Panc1 (cell line): ENCODE measurements around the gene APCDD1L. TPM values are rescaled to one million over a fixed set of nuclear protein-coding genes. Genes with fewer than 3 reads are reported as not detected.

ENCODE experiments used
- ATAC-seq: fragments of 200-7000 bp; cut with Tn5 transposase; 2 replicates; pipeline ENCODE4 v1.9.1; 2020; ENCODE audit warnings: mild to moderate bottlenecking, moderate library complexity
- BruUV-seq: library from RNA; stranded (reverse); fragments of 400-500 nt; replicated peaks from 2 replicates; lab custom pipeline; 2021; lab: Mats Ljungman, UMichigan
- CTCF ChIA-PET: fragments of 300-600 bp; sonication (Branson Sonifier 250); formaldehyde crosslinking; loops from one replicate; lab custom pipeline; 2022; ENCODE audit warnings: antibody characterized with exemption; lab: Charles Lee
- POLR2A ChIA-PET: fragments of 300-600 bp; sonication (Branson Sonifier 250); formaldehyde crosslinking; loops from one replicate; lab custom pipeline; 2022; ENCODE audit warnings: antibody characterized with exemption; lab: Charles Lee
- DNase-seq: peaks from one replicate; pipeline ENCODE4 v3.0.0-alpha.2; 2010; ENCODE audit warnings: low read depth, low spot score
- H3K27ac ChIP-seq: 2 replicates; pipeline ENCODE4 v1.5.1; 2011; ENCODE audit warnings: mild to moderate bottlenecking, low read length, inconsistent platforms
- H3K27me3 ChIP-seq: fragments of 200-500 bp; sonication (Bioruptor generic); 2 replicates; pipeline ENCODE4 v1.6.0; 2014; ENCODE audit warnings: low read length, inconsistent platforms; ENCODE audit not compliant: control insufficient read depth, insufficient read depth
- H3K36me3 ChIP-seq: fragments of 200-500 bp; sonication (Bioruptor generic); 2 replicates; pipeline ENCODE4 v1.5.1; 2014; ENCODE audit warnings: inconsistent platforms, mild to moderate bottlenecking, low read length, moderate library complexity; ENCODE audit not compliant: control insufficient read depth, insufficient read depth
- H3K4me1 ChIP-seq: 2 replicates; pipeline ENCODE4 v1.5.1; 2011; ENCODE audit warnings: inconsistent platforms, mild to moderate bottlenecking, low read length, moderate library complexity; ENCODE audit not compliant: control insufficient read depth, insufficient read depth
- H3K4me3 ChIP-seq, 2 experiments: 2 replicates each; pipeline ENCODE4 v1.5.1; 2011 to 2012; ENCODE audit warnings: low read depth in 2 of 2, low read length in 2 of 2, mild to moderate bottlenecking in 2 of 2, inconsistent platforms in 1 of 2, moderate library complexity in 1 of 2
- H3K9me3 ChIP-seq: fragments of 200-500 bp; sonication (Bioruptor generic); 2 replicates; pipeline ENCODE4 v1.5.1; 2014; ENCODE audit warnings: low read depth, mild to moderate bottlenecking, inconsistent platforms, low read length, moderate library complexity; ENCODE audit not compliant: control insufficient read depth, insufficient read depth
- CTCF ChIP-seq: fragments of 450-650 bp; IDR thresholded peaks from 2 replicates; pipeline ENCODE4 v1.5.1; 2017; ENCODE audit warnings: mild to moderate bottlenecking
- POLR2AphosphoS5 ChIP-seq: IDR thresholded peaks from 2 replicates; pipeline ENCODE4 v1.6.1; 2012; ENCODE audit warnings: mild to moderate bottlenecking, low read depth, low read length, moderate library complexity
- REST ChIP-seq, 2 experiments: IDR thresholded peaks; 2 replicates each; pipeline ENCODE4 v1.6.1; 2011 to 2012; ENCODE audit warnings: low read depth in 2 of 2, control low read depth in 1 of 2, low read length in 1 of 2, mild to moderate bottlenecking in 1 of 2, moderate library complexity in 1 of 2; ENCODE audit not compliant: insufficient read depth in 1 of 2
- SIN3A ChIP-seq: IDR thresholded peaks from 2 replicates; pipeline ENCODE4 v1.6.1; 2012; ENCODE audit warnings: low read depth, mild to moderate bottlenecking, low read length, moderate library complexity, borderline replicate concordance; ENCODE audit not compliant: insufficient read depth
- TCF7L2 ChIP-seq: IDR thresholded peaks from 2 replicates; pipeline ENCODE4 v1.6.1; 2011; ENCODE audit warnings: mild to moderate bottlenecking, low read depth, low read length, inconsistent platforms
- in situ Hi-C: cut with HindIII; loops from 2 replicates; pipeline ENCODE4 v1.10.0; 2016; ENCODE audit warnings: low sequenced_read_pairs, low pct_unique_long_range_greater_than_20kb
- intact Hi-C: fragments of 100-400 bp; cut with micrococcal nuclease; formaldehyde crosslinking; loops from one replicate; pipeline ENCODE4 v1.10.0; 2022; ENCODE audit not compliant: unreplicated experiment
- total RNA-seq: library from RNA; stranded (reverse); gene quantifications from one replicate; pipeline ENCODE4 v1.2.1, GENCODE V29; 2021; ENCODE audit not compliant: unreplicated experiment

The APCDD1L gene
- total RNA-seq, 1 experiment from 2014 or later = 0.62 TPM

DNA sequence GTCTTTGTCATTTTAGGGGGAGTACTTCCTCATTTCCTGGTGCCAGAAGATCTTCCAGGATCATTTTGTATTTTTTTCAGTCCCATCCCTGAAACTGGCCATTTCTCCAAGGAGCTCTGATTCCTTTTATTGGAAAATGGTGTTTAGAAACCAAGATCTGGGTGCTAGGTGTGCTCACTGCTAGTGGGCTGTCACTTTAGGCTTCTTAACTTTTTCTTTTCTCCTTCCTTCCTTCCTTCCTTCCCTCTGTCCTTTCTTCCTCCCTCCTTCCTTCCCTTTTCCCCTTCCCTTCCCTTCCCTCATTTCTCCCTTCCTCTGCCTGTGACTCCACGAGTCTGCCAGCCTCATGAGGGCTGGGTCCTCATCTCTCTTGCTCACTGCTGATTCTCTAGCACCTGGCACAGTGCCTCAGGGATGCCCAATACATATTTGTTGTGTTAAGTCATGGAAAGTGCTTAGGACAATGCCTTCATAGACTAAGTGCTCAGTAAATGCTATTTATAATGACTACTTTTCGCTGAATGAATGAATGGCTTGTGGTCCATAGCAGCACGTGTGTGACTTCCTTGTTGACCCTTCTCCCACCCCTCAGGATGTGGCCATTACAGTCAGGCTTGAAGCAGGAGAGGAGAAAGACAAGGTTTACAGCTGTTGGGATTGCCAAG is 36.9 kb downstream of the APCDD1L start:
- ATAC-seq (no peak), DNase-seq (no peak)
- POLR2A ChIA-PET = no interaction called here
- H3K27ac ChIP-seq = no peak overlapping the region
- H3K4me3 ChIP-seq = no peak overlapping the region
- no peaks in the 10 kb centered on the region for H3K36me3 ChIP-seq
- intact Hi-C loops = no loop called here
- in situ Hi-C loops = no loop called here
- CTCF ChIA-PET = no interaction called here
- no peaks in the 10 kb centered on the region; the same call in 1 of the 2 replicates for H3K9me3 ChIP-seq
- no TSS peak for BruUV-seq
- TF ChIP-seq TCF7L2 (no peak), REST (IDR thresholded peaks at IDR 0.05; ENCODE audit: insufficient read depth in 1 of 2, low read depth in 2 of 2, low read length in 1 of 2) (no peak), SIN3A (no peak), POLR2AphosphoS5 (no peak), CTCF (no peak)
- no peaks in the 10 kb centered on the region for H3K27me3 ChIP-seq
- H3K4me1 ChIP-seq = no peaks in the 10 kb centered on the region

DNA sequence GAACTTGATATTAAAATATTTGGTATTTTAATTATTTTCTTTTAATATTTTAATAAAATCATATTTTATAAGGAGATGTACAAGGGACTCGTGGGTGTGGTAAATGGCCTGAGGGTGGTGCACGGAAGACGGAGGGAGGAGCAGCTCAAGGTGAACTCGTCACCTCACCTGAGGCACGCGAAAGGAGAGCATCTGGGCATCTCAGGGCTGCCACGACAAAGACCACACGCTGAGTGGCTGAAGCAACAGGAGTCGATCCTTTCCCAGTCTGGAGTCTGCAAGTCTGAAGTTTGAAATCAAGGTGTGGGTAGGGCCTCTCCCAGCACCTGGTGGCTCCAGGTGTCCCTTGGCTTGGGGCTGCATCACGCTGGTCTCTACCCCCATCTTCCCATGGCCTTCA is 39.7 kb downstream of the APCDD1L start:
- Histone ChIP-seq H3K27me3 (no peaks in the 10 kb centered on the region), H3K9me3 (no peaks in the 10 kb centered on the region; the same call in 1 of the 2 replicates), H3K27ac (no peak overlapping the region), H3K36me3 (no peaks in the 10 kb centered on the region), H3K4me1 (no peaks in the 10 kb centered on the region), H3K4me3 (no peak overlapping the region)
- CTCF ChIA-PET = no interaction called here
- DNase-seq = no peak
- no TSS peak for BruUV-seq
- in situ Hi-C loops (no loop called here), intact Hi-C loops (no loop called here)
- TF ChIP-seq TCF7L2 = no peak
- no peak for TF ChIP-seq SIN3A
- TF ChIP-seq POLR2AphosphoS5 = no peak
- TF ChIP-seq REST (IDR thresholded peaks at IDR 0.05; ENCODE audit: insufficient read depth in 1 of 2, low read depth in 2 of 2, low read length in 1 of 2) = no peak
- TF ChIP-seq CTCF = no peak
- ATAC-seq = no peak
- POLR2A ChIA-PET = no interaction called here
